AG04450 (cell line): ENCODE results near the gene SCYGR1. TPM values are rescaled to one million over a fixed set of nuclear protein-coding genes. Genes with fewer than 3 reads are reported as not detected.
"Not testable (repeated sequence)": the region's sequence is repeated elsewhere in the genome, so short reads cannot be mapped to it uniquely, and the experiment has no call there.

Experiments used
- CTCF ChIA-PET: fragments of 300-600, 350-600 bp; formaldehyde crosslinking; extraction: SDS; loops from one replicate; lab custom pipeline; 2022; ENCODE audit warnings: antibody characterized with exemption, inconsistent platforms; lab: Charles Lee
- POLR2A ChIA-PET: fragments of 350-600 bp; formaldehyde crosslinking; extraction: SDS; loops from one replicate; lab custom pipeline; 2021; ENCODE audit warnings: antibody characterized with exemption, inconsistent platforms; lab: Yijun Ruan, JAX
- DNase-seq: peaks from one replicate; pipeline ENCODE4 v3.0.0-alpha.2; 2011; ENCODE audit warnings: low read depth, low spot score
- H3K27ac ChIP-seq: one replicate; pipeline ENCODE4 v1.5.1; 2012; ENCODE audit warnings: low read depth, low read length, control low read depth
- H3K27me3 ChIP-seq: one replicate; pipeline ENCODE4 v1.6.0; 2012; ENCODE audit warnings: low read length; ENCODE audit not compliant: control insufficient read depth, insufficient read depth
- H3K4me3 ChIP-seq: 2 replicates; pipeline ENCODE4 v1.5.1; 2011; ENCODE audit warnings: mild to moderate bottlenecking, low read depth, low read length, control low read depth
- H3K9me3 ChIP-seq: 2 replicates; pipeline ENCODE4 v1.5.1; 2012; ENCODE audit warnings: low read length; ENCODE audit not compliant: control insufficient read depth, insufficient read depth
- CTCF ChIP-seq: IDR thresholded peaks from 2 replicates; pipeline ENCODE4 v1.5.1; 2011; ENCODE audit warnings: low read depth, low read length, control low read depth, inconsistent platforms
- polyA plus RNA-seq: library from polyadenylated mRNA; depleted of rRNA; stranded (reverse); fragments of >200 nt; gene quantifications from 2 replicates; pipeline ENCODE4 v1.2.3, GENCODE V29; 2011

SCYGR1 gene
- polyA plus RNA-seq, 1 experiment: not detected

GRCh38 chr2:227366769-227367426, 20.9 kb downstream of the SCYGR1 start:
- no peak for TF ChIP-seq CTCF
- ChIA-PET CTCF (interaction anchor here (1.3 kb wide), 1 partner anchor 399 kb away, joined by 4 read pairs; no protein-coding TSS in a partner anchor), POLR2A (interaction anchor here (0.7 to 1.0 kb wide), 4 partner anchors 12 to 25 kb away, joined by 3 to 7 read pairs (median 5); no protein-coding TSS in a partner anchor)
- DNase-seq: peak; percentile 55
- Histone ChIP-seq H3K27me3 (no peaks in the 10 kb centered on the region), H3K9me3 (no peaks in the 10 kb centered on the region), H3K27ac (peak overlapping the region; percentile 77), H3K4me3 (no peak overlapping the region)

DNA sequence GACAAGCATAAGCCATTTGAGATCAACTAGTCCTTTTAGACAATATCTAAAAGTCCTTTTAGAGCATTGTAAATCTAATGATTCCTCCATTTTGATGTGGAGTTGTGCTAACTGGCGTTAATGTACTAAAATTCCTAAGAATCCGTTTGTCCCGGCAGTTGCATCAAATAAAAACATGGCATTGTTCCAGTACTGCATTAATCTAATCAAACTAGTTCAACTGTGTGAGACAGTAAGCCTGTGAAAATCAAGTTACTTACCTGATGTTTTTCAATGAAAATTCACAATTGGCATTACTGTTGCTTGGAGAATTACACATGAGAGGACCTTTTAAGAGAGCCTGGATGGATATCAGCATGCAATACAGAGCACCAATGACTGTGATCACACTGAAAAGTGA, 21.9 kb downstream of the SCYGR1 start:
- CTCF ChIA-PET: no interaction called here
- Histone ChIP-seq H3K4me3 (no peak overlapping the region), H3K27ac (no peak overlapping the region), H3K27me3 (no peaks in the 10 kb centered on the region), H3K9me3 (no peaks in the 10 kb centered on the region)
- no peak for TF ChIP-seq CTCF
- POLR2A ChIA-PET: interaction anchor here (0.6 to 0.7 kb wide), 2 partner anchors 22 to 41 kb away, joined by 4 to 5 read pairs; no protein-coding TSS in a partner anchor
- no peak for DNase-seq

DNA sequence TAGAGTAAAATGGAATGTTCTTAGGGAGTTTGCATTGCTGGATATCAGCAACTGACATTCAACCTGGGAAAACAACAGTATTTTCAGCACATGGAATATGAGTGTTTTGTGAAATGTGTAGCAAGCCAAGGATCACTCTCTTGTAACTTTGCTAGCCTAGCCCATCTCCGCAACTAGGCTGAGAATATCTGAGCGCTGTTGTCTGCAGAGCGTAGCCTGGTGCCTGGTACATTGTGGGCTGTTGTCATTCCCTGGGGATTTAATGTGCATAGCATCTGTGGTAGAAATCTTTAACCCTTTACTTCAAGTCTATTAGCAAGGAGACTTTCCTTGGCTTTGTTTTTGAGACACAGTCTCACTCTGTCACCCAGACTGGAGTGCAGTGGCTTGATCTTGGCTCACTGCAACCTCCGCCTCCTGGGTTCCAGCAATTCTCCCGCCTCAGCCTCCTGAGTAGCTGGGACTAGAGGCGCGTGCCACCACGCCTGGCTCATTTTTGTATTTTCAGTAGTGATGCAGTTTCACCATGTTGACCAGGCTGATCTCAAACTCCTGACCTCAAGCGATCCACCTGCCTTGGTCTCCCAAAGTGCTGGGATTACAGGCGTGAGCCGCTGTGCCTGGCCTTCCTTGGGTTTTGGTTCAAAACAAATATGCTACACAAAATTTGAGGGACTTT, 23.0 kb downstream of the SCYGR1 start:
- H3K27me3 ChIP-seq, H3K9me3 ChIP-seq, POLR2A ChIA-PET, DNase-seq, H3K4me3 ChIP-seq, H3K27ac ChIP-seq: not testable (repeated sequence)
- CTCF ChIA-PET: interaction anchor here (0.6 to 0.7 kb wide), 2 partner anchors 13 to 233 kb away, joined by 3 read pairs; no protein-coding TSS in a partner anchor

GRCh38 chr2:227363756-227364155, 24.0 kb downstream of the SCYGR1 start:
- TF ChIP-seq CTCF: no peak; the same call in 1 of the 2 replicates
- POLR2A ChIA-PET: no interaction called here
- no peaks in the 10 kb centered on the region for H3K9me3 ChIP-seq
- DNase-seq: no peak
- CTCF ChIA-PET: interaction anchor here (1.2 kb wide), 1 partner anchor 108 kb away, joined by 3 read pairs; no protein-coding TSS in a partner anchor
- H3K4me3 ChIP-seq: no peak overlapping the region
- no peaks in the 10 kb centered on the region for H3K27me3 ChIP-seq
- no peak overlapping the region for H3K27ac ChIP-seq

- Histone ChIP-seq H3K27ac (no peak overlapping the region), H3K27me3 (no peaks in the 10 kb centered on the region), H3K4me3 (no peak overlapping the region), H3K9me3 (no peaks in the 10 kb centered on the region)
- DNase-seq: no peak
- ChIA-PET POLR2A (no interaction called here), CTCF (no interaction called here)
- TF ChIP-seq CTCF: no peak
These were observed 27.4 kb downstream of the SCYGR1 start for GRCh38 chr2:227360351-227360750.
